Left renal pelvis (tissue), 4 donors: ENCODE results near the gene FBRSL1. TPM values are rescaled to one million over a fixed set of nuclear protein-coding genes. Genes with fewer than 3 reads are reported as not detected.

Experiments used
- DNase-seq, 4 donors: peaks; one replicate each; pipeline ENCODE4 v3.0.0-alpha.2; 2013; ENCODE audit warnings: low read depth in 4 of 4, low spot score in 3 of 4
- polyA plus RNA-seq, 4 donors: library from polyadenylated mRNA; unstranded; fragments of 120-200 nt; gene quantifications; one replicate each; pipeline ENCODE4 v1.2.1, GENCODE V29; 2013; ENCODE audit not compliant: insufficient read length in 4 of 4

The FBRSL1 gene
- polyA plus RNA-seq, 4 donors, result 34.5 to 93.9 (median 48.2) TPM

DNA sequence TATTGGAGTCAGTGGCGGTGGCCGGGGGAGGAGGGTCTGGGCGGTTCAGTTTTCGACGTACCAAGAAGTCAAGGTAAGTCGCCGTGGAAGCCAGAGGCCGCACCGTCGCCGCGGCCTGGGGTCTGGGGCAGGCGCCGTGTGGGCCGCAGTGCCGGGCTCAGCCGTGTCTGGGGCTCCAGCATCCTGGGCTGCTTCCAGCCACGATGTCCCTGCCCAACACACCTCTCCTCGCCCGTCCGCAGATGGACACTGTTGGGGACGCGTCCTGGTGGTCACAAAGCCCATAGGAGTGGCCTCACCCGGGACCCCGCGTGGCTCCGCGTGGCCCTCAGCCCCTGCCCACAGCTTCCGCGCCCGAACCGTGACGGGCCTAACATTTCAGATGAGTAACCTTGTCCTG, 59.1 kb downstream of the FBRSL1 start:
- no peak for DNase-seq

- DNase-seq, result no peak
Observed at GRCh38 chr12:132550014-132550802, 60.3 kb downstream of the FBRSL1 start.

DNA sequence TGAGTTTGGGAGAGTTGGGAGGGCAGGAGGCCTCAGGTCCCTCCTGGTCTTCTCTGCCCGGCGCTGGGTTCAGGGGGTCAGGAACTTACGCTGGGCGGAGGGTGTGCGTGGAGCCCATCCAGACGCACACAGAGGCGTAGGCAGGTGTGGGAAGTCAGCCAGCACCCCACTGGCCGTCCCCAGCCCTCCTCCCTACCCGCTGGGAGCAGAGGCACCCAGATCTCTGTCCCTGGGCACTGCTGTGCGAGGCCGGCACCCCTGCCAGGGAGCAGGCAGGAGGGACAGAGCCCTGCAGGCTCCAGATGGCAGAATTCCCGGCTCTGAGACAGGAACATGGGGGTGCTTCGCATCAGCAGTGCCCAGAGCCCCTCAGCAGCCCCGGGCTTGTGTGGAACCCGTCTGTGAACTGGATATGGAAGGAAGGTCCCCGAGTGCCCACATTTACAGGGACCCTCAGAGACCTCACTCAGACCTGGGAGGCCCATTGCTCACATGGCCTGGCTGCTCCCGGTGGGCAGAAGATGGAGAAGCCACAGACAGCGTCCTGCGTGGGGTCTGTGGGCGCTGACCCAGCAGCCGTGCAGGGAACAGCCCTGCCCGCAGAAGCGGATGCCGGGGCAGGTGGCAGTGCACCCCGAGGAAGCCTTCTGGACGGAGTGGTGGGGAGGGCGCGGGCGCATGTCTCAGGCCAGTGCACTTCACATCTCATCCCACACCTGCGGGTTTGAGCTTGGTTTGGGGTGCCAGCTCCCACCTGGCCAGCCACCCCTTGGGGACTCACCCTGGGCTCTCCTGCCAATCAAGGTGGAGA, 61.1 kb downstream of the FBRSL1 start:
- no peak for DNase-seq

GRCh38 chr12:132551641-132552031, 61.7 kb downstream of the FBRSL1 start:
- DNase-seq, result no peak

DNA sequence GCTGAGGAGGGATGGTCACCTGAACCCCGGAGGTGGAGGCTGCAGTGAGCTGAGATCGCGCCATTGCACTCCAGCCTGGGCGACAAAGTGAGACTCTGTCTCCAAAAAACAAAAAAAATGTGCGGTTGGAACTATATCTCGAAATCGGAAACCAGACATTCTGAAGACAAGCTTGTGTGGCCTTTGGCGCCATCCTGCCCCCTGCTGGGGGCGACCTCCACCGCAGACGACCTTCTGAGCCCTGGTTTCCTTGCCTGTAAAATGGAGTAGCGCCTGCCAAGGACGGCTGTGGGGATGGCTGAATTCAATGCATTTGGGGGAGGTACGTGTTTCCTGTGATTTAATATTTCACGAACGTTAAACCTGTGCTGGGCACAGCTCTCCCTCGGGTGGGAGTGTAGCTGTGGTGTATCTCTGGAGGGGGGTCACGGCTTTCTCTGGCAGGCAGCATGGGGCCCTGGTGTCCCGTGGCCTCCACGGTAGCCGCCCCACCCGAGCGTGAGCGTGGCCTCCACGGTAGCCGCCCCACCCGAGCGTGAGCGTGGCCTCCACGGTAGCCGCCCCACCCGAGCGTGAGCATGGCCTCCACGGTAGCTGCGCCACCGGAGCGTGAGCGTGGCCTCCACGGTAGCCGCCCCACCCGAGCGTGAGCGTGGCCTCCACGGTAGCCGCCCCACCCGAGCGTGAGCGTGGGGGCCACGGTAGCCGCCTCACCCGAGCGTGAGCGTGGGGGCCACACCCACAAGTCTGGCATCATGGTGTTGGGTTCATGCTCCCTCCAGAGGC, 65.1 kb downstream of the FBRSL1 start:
- DNase-seq, result no peak

GRCh38 chr12:132555686-132556085, 65.7 kb downstream of the FBRSL1 start:
- DNase-seq, result no peak

DNA sequence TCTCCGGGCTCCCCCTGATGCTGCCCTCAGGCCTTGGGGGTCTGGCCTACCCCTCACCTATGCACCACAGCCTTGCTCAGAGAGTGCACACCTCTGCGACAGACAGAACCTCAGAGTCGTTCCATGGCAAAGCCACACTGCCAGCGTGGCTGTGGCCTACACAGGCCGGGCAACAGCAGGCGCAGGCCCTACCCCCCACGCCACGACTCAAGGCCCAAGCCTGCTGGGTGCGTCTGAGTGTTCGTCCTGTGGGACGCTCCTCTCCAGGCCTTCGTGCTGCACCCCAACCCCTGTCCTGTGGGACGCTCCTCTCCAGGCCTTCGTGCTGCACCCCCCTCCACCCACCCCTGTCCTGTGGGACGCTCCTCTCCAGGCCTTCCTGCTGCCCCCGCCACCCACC, 66.3 kb downstream of the FBRSL1 start:
- no peak for DNase-seq

- DNase-seq, result no peak
Observed at GRCh38 chr12:132556801-132557200, 66.8 kb downstream of the FBRSL1 start.

DNA sequence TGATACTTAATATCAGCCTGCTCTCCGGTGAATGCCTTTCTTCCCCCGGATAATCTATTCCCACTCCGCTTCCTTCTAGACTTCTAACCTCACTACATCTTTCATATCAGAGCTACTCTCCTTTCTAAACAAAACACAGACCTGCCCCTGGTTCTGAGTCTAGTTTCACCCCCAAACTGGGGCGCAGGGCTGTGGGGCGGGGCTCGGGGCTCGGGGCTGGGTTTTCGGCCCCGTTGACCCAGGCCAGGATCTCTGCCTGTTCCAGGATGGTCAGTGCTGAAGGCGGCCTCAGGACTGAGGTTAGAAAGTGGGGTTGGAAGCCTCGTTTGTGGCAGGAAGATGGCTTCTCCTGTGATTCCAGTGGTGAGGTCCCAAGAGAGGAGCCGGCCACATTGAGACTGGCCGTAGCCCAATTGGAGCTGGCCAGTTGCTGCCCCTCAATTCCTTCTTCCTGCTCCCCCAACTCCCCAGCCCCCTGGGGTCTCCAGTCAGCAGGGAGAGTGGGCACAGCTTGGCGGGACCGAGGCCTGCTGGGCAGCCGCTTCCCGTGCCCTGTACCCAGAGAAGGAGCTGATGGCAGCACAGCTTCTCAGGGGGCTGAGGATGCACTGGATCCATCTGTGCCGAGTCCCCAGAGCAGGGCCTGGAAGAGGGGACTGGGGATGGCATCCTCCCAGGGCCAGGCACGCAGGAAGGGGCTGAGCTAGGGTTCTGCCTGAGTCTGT, 67.5 kb downstream of the FBRSL1 start:
- no peak for DNase-seq

DNA sequence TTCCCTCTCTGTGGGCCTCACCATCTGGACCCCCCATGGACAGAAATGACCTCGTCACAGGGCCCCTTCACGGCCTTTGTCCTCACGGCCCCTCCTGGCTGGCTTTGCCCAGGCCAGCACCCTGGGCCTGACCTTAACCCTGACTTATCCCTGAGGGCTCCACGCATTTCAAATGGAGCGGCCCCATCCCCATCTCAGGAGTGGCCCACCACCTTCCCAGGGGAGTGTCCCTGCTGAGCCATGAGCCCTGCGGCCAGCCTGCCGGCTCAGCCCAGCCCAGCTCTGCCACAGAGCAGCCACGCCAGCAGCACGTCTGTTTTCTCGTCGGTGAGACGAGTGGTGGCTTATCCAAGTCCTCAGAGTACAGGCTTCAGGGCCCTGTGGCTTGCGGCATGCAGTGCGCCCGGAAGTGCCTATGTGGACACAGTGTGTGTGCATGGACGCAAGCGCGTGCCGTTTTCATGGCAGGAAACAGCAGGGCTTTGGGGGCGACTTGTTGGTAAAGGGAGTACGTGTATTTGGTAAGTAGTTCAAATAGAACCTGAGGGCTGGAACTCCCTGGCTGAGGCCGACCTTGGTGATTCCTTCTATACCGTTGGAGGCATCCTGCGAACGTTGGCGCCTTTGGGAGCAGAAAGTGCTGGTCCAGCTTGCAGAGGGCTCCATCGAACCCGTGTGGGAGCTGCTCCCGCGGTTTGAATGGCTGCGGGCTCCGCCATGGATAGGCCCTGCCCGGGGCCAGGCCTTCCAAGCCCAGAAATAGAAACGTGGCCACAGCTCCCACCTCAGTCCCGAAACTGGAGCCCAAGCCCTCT, 68.3 kb downstream of the FBRSL1 start:
- no peak for DNase-seq

DNA sequence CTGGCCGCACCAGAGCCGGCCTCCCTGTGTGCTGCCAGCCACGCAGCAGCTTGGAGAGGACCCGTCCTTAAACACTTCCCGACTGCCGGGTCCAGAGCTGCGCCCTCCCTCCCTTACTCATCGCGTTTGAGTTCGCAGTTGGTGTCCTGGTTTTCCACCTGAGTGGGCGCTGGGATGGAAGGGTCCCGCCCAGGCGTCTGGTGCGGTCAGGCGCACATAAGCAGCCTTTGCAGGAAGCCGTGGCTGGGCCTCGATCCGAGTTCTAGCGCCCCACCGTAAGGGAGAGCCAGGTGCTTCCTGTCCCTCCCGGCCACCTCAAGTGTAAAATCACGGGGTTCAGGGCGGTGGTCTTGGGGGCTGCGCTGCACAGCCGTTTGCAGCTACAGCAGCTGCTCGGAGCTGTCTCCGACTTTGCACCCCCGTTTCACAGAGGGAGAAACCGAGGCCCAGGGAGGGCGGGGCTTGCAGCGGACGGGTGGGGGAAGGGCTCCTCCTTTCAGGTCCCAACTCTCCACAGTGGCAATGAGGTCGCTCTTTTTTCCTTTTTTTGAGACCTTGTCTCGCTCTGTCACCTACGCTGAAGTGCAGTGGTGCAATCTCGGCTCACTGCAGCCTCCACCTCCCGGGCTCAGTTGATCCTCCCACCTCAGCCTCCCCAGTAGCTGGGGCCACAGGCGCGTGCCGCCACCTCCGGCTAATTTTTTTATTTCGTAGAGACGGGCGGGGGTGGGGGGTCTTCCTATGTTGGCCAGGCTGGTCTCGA, 69.1 kb downstream of the FBRSL1 start:
- DNase-seq, result no peak

DNA sequence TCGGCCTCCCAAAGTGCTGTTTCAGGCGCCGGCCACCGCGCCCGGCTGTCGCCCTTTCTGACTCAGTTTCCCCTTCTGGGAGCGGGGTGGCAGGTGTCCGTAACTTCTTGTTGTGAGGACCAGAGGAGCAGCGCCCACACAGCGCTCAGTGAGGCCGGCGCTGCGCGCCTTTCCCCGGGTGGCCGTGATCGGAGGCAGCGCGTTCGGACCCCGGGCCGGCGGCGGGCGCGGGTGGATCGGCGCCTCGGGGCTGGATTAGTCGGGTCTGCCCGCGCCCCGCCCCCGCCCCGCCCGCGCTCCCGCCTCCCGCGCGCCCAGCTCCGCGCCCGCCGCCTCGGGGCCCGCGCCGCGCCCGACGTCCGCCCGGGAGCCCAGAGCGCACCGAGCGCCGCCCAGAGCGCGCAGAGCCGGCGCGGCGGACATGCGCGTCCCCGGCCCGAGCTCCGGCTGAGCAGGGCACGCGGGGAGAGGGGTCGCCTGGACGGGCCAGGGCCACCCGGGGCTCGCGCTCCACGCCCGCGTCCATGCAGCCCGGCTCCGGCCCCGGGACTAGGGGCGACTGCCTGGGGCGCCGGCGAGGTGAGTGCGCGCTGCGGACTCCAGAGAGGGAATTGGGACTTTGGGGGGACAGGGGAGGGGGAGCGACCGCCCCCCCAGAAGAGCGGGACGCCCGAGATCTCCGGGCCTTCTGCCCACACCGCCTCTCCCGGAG, 69.9 kb downstream of the FBRSL1 start:
- DNase-seq, result no peak

DNA sequence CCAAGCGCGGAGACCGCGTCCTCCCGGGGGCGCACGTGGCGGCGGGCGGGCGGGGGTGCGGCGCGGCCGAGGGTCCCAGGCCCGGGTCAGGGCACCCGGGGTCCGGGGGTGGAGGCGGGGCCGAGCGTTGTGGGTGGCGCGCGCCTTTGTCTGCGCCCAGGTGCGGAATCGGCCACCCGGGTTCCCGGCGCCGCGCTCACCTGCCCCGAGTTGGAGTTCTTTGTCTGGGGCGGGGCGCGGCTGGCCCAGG, 70.3 kb downstream of the FBRSL1 start:
- DNase-seq, result no peak

- DNase-seq, result peak in 3 of 4 donors; percentile 39 to 67 (median 63)
Observed at GRCh38 chr12:132560614-132561426, 70.9 kb downstream of the FBRSL1 start.
